GM12872 (cell line): ENCODE results near the gene UCP1.

Experiments used
- CTCF ChIP-seq: IDR thresholded peaks from 3 replicates; pipeline ENCODE4 v1.5.1; 2011; ENCODE audit warnings: low read depth, mild to moderate bottlenecking, low read length, moderate library complexity; ENCODE audit not compliant: insufficient read depth

UCP1 gene

GRCh38 chr4:140568507-140569306, at the start of gene UCP1:
Gene UCP1 (minus strand): TSS chr4:140568961. CDS start chr4:140568729, 232 bp downstream.
- no peak for TF ChIP-seq CTCF

- no peak for TF ChIP-seq CTCF
Measured at GRCh38 chr4:140617499-140618248, 48.9 kb upstream of the UCP1 start.

DNA sequence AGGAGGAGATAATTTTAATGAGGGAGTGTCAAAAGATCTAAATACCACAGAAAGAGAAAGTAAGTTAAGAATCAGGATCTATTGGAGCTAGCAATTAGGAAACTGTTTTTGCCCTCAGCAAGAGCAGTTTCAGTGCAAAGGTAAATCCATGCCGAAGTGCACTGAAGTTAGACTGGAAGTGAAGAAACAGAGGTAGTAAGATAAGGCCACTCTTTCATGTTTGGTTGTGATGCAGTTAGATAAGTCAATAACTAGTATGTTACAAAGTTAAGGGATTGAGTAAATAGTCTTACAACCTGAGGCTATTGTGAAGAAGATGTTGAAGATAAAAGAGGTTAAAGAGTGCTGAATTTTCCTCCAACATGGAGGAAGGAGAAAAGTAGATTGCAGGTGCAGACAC, 46.7 kb upstream of the UCP1 start:
- no peak for TF ChIP-seq CTCF

- TF ChIP-seq CTCF, result no peak
Measured at GRCh38 chr4:140612357-140612756, 43.6 kb upstream of the UCP1 start.

DNA sequence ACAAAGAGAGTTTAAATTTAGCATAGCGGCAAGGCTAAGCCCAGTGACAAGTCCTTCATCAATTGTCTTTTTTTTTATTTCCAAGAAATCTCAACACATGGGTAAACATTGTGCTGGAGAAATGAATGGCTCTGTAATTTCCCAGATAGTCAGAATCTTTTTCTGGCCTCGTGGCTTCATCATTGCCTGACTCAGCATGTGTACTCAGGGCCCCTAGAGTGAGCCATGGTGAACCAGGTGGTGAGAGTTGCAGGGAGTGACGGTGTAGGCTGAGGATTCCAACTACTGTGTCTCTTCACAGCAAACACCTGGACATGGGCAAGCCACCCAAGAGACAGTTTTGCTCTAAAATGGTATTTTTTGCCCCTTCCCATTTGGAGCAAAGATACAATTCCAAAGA, 43.1 kb upstream of the UCP1 start:
- TF ChIP-seq CTCF, result no peak

GRCh38 chr4:140609548-140610425, 41.0 kb upstream of the UCP1 start:
- peak; percentile 49 for TF ChIP-seq CTCF

- no peak for TF ChIP-seq CTCF
Measured at GRCh38 chr4:140607852-140608251, 39.1 kb upstream of the UCP1 start.
